SK-N-SH (cell line): ENCODE data around the gene DMAP1. TPM values are rescaled to one million over a fixed set of nuclear protein-coding genes. Genes with fewer than 3 reads are reported as not detected.
A peak's percentile ranks its signal among the peaks of the same experiment; 100 is the strongest.

Source experiments
- CTCF ChIA-PET: fragments of 300-600, 350-600 bp; formaldehyde crosslinking; extraction: SDS; loops from one replicate; lab custom pipeline; 2021; lab: Yijun Ruan, JAX
- POLR2A ChIA-PET: fragments of 350-600 bp; sonication (Branson Sonifier 250); formaldehyde crosslinking; extraction: SDS; loops from one replicate; lab custom pipeline; 2020; ENCODE audit warnings: antibody characterized with exemption, inconsistent platforms; lab: Yijun Ruan, JAX
- DNase-seq: peaks from one replicate; pipeline ENCODE4 v3.0.0; 2012
- H2AFZ ChIP-seq: fragments of 200-600 bp; sonication (generic); 2 replicates; pipeline ENCODE4 v1.8.1; 2016; ENCODE audit warnings: antibody characterized with exemption, mild to moderate bottlenecking, low read depth
- H3F3A ChIP-seq: fragments of 200-600 bp; sonication (generic); replicated peaks from 2 replicates; pipeline ENCODE3; 2016; ENCODE audit warnings: antibody characterized with exemption, mild to moderate bottlenecking; ENCODE audit not compliant: insufficient read depth
- H3K27ac ChIP-seq, 2 experiments: fragments of 200-500 bp in 1 of 2; fragments of 200-600 bp in 1 of 2; sonication (Bioruptor generic) in 1 of 2; sonication (generic), shearing (Covaris generic) in 1 of 2; 2 replicates each; pipeline versions ENCODE4 v1.5.1 to v1.6.1; 2014 to 2016; ENCODE audit warnings: low read depth in 2 of 2, inconsistent platforms in 1 of 2, low read length in 1 of 2, mild to moderate bottlenecking in 1 of 2, mixed read lengths in 1 of 2
- H3K27me3 ChIP-seq: fragments of 200-600 bp; sonication (generic), shearing (Covaris generic); 2 replicates; pipeline ENCODE4 v1.6.1; 2016; ENCODE audit warnings: mixed run types; ENCODE audit not compliant: insufficient read depth
- H3K36me3 ChIP-seq, 2 experiments: fragments of 200-500 bp in 1 of 2; fragments of 200-600 bp in 1 of 2; sonication (Bioruptor generic) in 1 of 2; sonication (generic) in 1 of 2; replicated peaks in 1 of 2; 2 replicates each; pipeline versions ENCODE3 to v1.5.1; 2014 to 2016; ENCODE audit warnings: low read length in 1 of 2, mild to moderate bottlenecking in 1 of 2; ENCODE audit not compliant: insufficient read depth in 2 of 2, control insufficient read depth in 1 of 2
- H3K4me1 ChIP-seq, 2 experiments: fragments of 200-500 bp in 1 of 2; fragments of 200-600 bp in 1 of 2; sonication (Bioruptor generic) in 1 of 2; sonication (generic), shearing (Covaris generic) in 1 of 2; 2 replicates each; pipeline versions ENCODE4 v1.5.1 to v1.6.1; 2014 to 2016; ENCODE audit warnings: low read depth in 1 of 2, low read length in 1 of 2, mixed run types in 1 of 2; ENCODE audit not compliant: insufficient read depth in 2 of 2, control insufficient read depth in 1 of 2
- H3K4me2 ChIP-seq: fragments of 200-600 bp; sonication (generic), shearing (Covaris generic); 2 replicates; pipeline ENCODE4 v1.6.1; 2017; ENCODE audit warnings: mixed run types
- H3K4me3 ChIP-seq, 2 experiments: fragments of 200-500 bp in 1 of 2; fragments of 200-600 bp in 1 of 2; sonication (Bioruptor generic) in 1 of 2; sonication (generic), shearing (Covaris generic) in 1 of 2; 2 replicates each; pipeline versions ENCODE4 v1.5.1 to v1.8.1; 2014 to 2016; ENCODE audit warnings: low read depth in 2 of 2, inconsistent platforms in 1 of 2, low read length in 1 of 2, mild to moderate bottlenecking in 1 of 2, mixed read lengths in 1 of 2, moderate library complexity in 1 of 2
- H3K79me2 ChIP-seq: fragments of 200-600 bp; sonication (generic); 2 replicates; pipeline ENCODE4 v1.8.1; 2017; ENCODE audit warnings: mild to moderate bottlenecking; ENCODE audit not compliant: insufficient read depth
- H3K9ac ChIP-seq: fragments of 200-600 bp; sonication (generic); 2 replicates; pipeline ENCODE4 v1.6.1; 2017; ENCODE audit warnings: mixed run types
- H3K9me2 ChIP-seq: fragments of 200-600 bp; sonication (generic); 2 replicates; pipeline ENCODE4 v1.6.1; 2017; ENCODE audit warnings: mixed run types
- H3K9me3 ChIP-seq: fragments of 200-600 bp; sonication (generic); 2 replicates; pipeline ENCODE4 v1.6.1; 2017; ENCODE audit warnings: mixed run types, mild to moderate bottlenecking, moderate library complexity
- H4K20me1 ChIP-seq: fragments of 200-600 bp; sonication (generic); 2 replicates; pipeline ENCODE4 v1.6.1; 2017; ENCODE audit warnings: mild to moderate bottlenecking, mixed run types; ENCODE audit not compliant: insufficient read depth
- ELF1 ChIP-seq: IDR thresholded peaks from 2 replicates; pipeline ENCODE4 v1.4.0; 2012
- EP300 ChIP-seq, 2 experiments: IDR thresholded peaks; 2 replicates each; pipeline versions ENCODE4 v1.4.0 to v1.6.1; 2012; ENCODE audit warnings: borderline replicate concordance in 1 of 2, low read depth in 1 of 2, low read length in 1 of 2
- EZH2phosphoT487 ChIP-seq: fragments of 200-600 bp; sonication (generic); IDR thresholded peaks from 2 replicates; pipeline ENCODE4 v1.6.1; 2017; ENCODE audit warnings: low read depth, mixed run types, mild to moderate bottlenecking, antibody characterized with exemption, moderate library complexity, borderline replicate concordance
- FOSL2 ChIP-seq: IDR thresholded peaks from 2 replicates; pipeline ENCODE4 v1.4.0; 2012; ENCODE audit warnings: low read depth, mild to moderate bottlenecking, moderate library complexity, borderline replicate concordance
- FOXJ3 ChIP-seq: sonication (generic); formaldehyde crosslinking; IDR thresholded peaks from 2 replicates; pipeline ENCODE4 v1.5.1; 2020; ENCODE audit warnings: mild to moderate bottlenecking, missing genetic modification reagents
- FOXM1 ChIP-seq: IDR thresholded peaks from 2 replicates; pipeline ENCODE4 v1.4.0; 2012; ENCODE audit warnings: low read depth, mild to moderate bottlenecking
- GABPA ChIP-seq: IDR thresholded peaks from 2 replicates; pipeline ENCODE4 v1.4.0; 2012; ENCODE audit warnings: low read depth, mild to moderate bottlenecking
- GATA2 ChIP-seq: sonication (generic); formaldehyde crosslinking; IDR thresholded peaks from 2 replicates; pipeline ENCODE4 v1.5.0; 2020; ENCODE audit warnings: mild to moderate bottlenecking, missing genetic modification reagents
- MXI1 ChIP-seq: IDR thresholded peaks from 2 replicates; pipeline ENCODE4 v1.6.1; 2012; ENCODE audit warnings: mild to moderate bottlenecking, low read depth, low read length, improper control_type of control experiment
- NFIC ChIP-seq: IDR thresholded peaks from 2 replicates; pipeline ENCODE4 v1.4.0; 2012; ENCODE audit warnings: borderline replicate concordance
- NRF1 ChIP-seq: IDR thresholded peaks from 2 replicates; pipeline ENCODE4 v1.6.1; 2012; ENCODE audit warnings: low read depth, mild to moderate bottlenecking, low read length
- RCOR1 ChIP-seq: fragments of 150-350 bp; IDR thresholded peaks from 2 replicates; pipeline ENCODE4 v1.6.1; 2017; ENCODE audit warnings: antibody characterized with exemption, low read length
- RFX5 ChIP-seq: IDR thresholded peaks from 2 replicates; pipeline ENCODE4 v1.6.1; 2012; ENCODE audit warnings: mild to moderate bottlenecking, improper control_type of control experiment, low read length
- SMC3 ChIP-seq: IDR thresholded peaks from 2 replicates; pipeline ENCODE4 v1.6.1; 2012; ENCODE audit warnings: low read depth, low read length, improper control_type of control experiment
- TAF1 ChIP-seq: IDR thresholded peaks from 2 replicates; pipeline ENCODE4 v1.6.1; 2012; ENCODE audit warnings: low read depth, mild to moderate bottlenecking, low read length, moderate library complexity, borderline replicate concordance
- YY1 ChIP-seq: IDR thresholded peaks from 2 replicates; pipeline ENCODE4 v1.4.0; 2012; ENCODE audit warnings: low read depth, mild to moderate bottlenecking
- WGBS: methylation state at CpG from one replicate; pipeline ENCODE4 v1.1.6; 2017; ENCODE audit warnings: low lambda C conversion rate; 5-methylcytosine and 5-hydroxymethylcytosine counted together
- polyA plus RNA-seq, 3 experiments: library from polyadenylated mRNA; depleted of rRNA; stranded (reverse); fragments of >200 nt; gene quantifications; 2 replicates each; pipeline ENCODE4 v1.2.3, GENCODE V29; 2012
- TF ChIP-seq, protein P1 (sequence below): IDR thresholded peaks from 2 replicates; pipeline ENCODE4 v1.6.1; 2012; ENCODE audit warnings: mild to moderate bottlenecking, low read depth, low read length, moderate library complexity
- TF ChIP-seq, protein P2 (sequence below): fragments of 150-350 bp; IDR thresholded peaks from 2 replicates; pipeline ENCODE4 v1.6.1; 2017; ENCODE audit warnings: antibody characterized with exemption, low read length, low read depth, borderline replicate concordance
- TF ChIP-seq, protein P3 (sequence below): fragments of 200-600 bp; sonication (generic); IDR thresholded peaks from 2 replicates; pipeline ENCODE4 v1.6.1; 2017; ENCODE audit warnings: antibody characterized with exemption, mild to moderate bottlenecking, moderate library complexity
- TF ChIP-seq, protein P4 (sequence below): IDR thresholded peaks from 2 replicates; pipeline ENCODE4 v1.4.0; 2012; ENCODE audit warnings: low read depth, borderline replicate concordance
- TF ChIP-seq, protein P5 (sequence below): fragments of 150-350 bp; IDR thresholded peaks from 2 replicates; pipeline ENCODE4 v1.6.1; 2016; ENCODE audit warnings: mild to moderate bottlenecking, low read depth, low read length
- TF ChIP-seq, protein P6 (sequence below): IDR thresholded peaks from 2 replicates; pipeline ENCODE4; 2012

DMAP1 gene
- polyA plus RNA-seq, 1 of the 3 experiments (the other 2 are of a cell fraction) = 59.6 TPM

DNA sequence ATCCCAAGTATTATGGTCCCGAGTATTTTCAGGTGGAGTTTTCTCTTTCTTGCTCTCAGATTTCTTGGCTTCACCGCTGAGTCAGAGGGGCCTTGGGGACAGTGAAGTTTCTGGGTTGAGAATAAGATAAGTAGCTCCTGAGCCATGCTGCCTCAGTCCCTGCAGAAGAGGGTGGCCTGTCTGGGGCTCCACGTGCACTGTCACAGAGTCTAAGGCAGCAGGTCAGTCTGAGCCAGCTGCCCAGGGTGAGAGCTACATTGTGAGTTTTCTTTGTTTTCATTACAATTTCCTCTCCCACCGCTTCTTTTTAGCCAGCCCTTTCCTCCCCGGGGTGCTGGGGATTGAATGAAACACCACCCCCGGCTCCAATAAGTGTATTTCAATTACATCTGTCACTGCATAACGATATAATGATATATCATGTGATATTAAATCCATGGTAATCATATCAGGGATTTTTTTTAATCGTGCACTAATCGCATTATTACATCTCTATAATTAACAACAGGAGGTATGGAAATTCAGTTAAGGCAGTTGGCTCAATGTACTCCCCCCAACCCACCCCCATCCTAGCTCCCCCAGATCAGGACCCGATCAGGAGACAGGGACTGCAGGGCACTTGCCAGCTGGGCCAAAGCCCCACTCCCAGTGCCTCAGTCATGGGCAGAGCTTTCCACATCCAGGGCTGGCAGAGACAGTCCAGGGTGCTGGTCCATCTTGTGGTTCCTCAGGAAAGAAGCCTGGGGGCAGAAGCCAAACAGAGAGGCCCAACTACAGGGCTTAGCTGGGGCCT lies 43.7 kb downstream of the DMAP1 start:
- Histone ChIP-seq H2AFZ (no peak overlapping the region), H3K9ac (no peak overlapping the region), H3K4me1 (peaks cover 0 to 22% of the 10 kb centered on the region in 2 experiments; a peak in 2 of 4 replicates), H3K4me3 (no peak overlapping the region), H3K4me2 (no peak overlapping the region), H3K27ac (peak overlapping the region in 1 of 2 experiments; percentile 8; a peak in 1 of 4 replicates), H3F3A (no peaks in the 10 kb centered on the region), H3K9me3 (no peaks in the 10 kb centered on the region), H3K79me2 (no peaks in the 10 kb centered on the region), H3K9me2 (no peaks in the 10 kb centered on the region), H3K36me3 (peaks cover 0 to 8% of the 10 kb centered on the region in 2 experiments), H4K20me1 (0 out of 2 replicates have a peak, but pooled peaks cover 4% of the 10 kb centered on the region), H3K27me3 (no peaks in the 10 kb centered on the region)
- DNase-seq = peak; percentile 80
- ChIA-PET CTCF (interaction anchor here (1.1 to 2.5 kb wide), 7 partner anchors 12 to 57 kb away, joined by 3 to 8 read pairs (median 6); no protein-coding TSS in a partner anchor), POLR2A (interaction anchor here (0.9 kb wide), 1 partner anchor 10 kb away, joined by 3 read pairs; no protein-coding TSS in a partner anchor)
- WGBS = 62% methylated on average over 10 of the region's 10 CpGs
- TF ChIP-seq, protein P1, sequence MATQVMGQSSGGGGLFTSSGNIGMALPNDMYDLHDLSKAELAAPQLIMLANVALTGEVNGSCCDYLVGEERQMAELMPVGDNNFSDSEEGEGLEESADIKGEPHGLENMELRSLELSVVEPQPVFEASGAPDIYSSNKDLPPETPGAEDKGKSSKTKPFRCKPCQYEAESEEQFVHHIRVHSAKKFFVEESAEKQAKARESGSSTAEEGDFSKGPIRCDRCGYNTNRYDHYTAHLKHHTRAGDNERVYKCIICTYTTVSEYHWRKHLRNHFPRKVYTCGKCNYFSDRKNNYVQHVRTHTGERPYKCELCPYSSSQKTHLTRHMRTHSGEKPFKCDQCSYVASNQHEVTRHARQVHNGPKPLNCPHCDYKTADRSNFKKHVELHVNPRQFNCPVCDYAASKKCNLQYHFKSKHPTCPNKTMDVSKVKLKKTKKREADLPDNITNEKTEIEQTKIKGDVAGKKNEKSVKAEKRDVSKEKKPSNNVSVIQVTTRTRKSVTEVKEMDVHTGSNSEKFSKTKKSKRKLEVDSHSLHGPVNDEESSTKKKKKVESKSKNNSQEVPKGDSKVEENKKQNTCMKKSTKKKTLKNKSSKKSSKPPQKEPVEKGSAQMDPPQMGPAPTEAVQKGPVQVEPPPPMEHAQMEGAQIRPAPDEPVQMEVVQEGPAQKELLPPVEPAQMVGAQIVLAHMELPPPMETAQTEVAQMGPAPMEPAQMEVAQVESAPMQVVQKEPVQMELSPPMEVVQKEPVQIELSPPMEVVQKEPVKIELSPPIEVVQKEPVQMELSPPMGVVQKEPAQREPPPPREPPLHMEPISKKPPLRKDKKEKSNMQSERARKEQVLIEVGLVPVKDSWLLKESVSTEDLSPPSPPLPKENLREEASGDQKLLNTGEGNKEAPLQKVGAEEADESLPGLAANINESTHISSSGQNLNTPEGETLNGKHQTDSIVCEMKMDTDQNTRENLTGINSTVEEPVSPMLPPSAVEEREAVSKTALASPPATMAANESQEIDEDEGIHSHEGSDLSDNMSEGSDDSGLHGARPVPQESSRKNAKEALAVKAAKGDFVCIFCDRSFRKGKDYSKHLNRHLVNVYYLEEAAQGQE = no peak
- TF ChIP-seq GATA2 (CRISPR knock-in tag) (peak; percentile 62; the same call in 1 of the 2 replicates), GABPA (no peak), EZH2phosphoT487 (no peak), ELF1 (no peak), RCOR1 (peak; percentile 55; the same call in 1 of the 2 replicates), NRF1 (no peak), RFX5 (no peak), FOXJ3 (CRISPR knock-in tag) (no peak), SMC3 (no peak), EP300 (IDR thresholded peaks at IDR 0.05; ENCODE audit: borderline replicate concordance in 1 of 2, low read depth in 1 of 2, low read length in 1 of 2) (peak in 1 of 2 experiments; percentile 44; a peak in 1 of 4 replicates), YY1 (no peak), TAF1 (no peak), MXI1 (peak; percentile 96), FOSL2 (no peak), FOXM1 (no peak), NFIC (no peak)
- TF ChIP-seq, protein P2, sequence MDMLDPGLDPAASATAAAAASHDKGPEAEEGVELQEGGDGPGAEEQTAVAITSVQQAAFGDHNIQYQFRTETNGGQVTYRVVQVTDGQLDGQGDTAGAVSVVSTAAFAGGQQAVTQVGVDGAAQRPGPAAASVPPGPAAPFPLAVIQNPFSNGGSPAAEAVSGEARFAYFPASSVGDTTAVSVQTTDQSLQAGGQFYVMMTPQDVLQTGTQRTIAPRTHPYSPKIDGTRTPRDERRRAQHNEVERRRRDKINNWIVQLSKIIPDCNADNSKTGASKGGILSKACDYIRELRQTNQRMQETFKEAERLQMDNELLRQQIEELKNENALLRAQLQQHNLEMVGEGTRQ = no peak
- TF ChIP-seq, protein P3, sequence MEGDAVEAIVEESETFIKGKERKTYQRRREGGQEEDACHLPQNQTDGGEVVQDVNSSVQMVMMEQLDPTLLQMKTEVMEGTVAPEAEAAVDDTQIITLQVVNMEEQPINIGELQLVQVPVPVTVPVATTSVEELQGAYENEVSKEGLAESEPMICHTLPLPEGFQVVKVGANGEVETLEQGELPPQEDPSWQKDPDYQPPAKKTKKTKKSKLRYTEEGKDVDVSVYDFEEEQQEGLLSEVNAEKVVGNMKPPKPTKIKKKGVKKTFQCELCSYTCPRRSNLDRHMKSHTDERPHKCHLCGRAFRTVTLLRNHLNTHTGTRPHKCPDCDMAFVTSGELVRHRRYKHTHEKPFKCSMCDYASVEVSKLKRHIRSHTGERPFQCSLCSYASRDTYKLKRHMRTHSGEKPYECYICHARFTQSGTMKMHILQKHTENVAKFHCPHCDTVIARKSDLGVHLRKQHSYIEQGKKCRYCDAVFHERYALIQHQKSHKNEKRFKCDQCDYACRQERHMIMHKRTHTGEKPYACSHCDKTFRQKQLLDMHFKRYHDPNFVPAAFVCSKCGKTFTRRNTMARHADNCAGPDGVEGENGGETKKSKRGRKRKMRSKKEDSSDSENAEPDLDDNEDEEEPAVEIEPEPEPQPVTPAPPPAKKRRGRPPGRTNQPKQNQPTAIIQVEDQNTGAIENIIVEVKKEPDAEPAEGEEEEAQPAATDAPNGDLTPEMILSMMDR = no peak
- TF ChIP-seq, protein P4, sequence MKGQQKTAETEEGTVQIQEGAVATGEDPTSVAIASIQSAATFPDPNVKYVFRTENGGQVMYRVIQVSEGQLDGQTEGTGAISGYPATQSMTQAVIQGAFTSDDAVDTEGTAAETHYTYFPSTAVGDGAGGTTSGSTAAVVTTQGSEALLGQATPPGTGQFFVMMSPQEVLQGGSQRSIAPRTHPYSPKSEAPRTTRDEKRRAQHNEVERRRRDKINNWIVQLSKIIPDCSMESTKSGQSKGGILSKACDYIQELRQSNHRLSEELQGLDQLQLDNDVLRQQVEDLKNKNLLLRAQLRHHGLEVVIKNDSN = no peak
- TF ChIP-seq, protein P5, sequence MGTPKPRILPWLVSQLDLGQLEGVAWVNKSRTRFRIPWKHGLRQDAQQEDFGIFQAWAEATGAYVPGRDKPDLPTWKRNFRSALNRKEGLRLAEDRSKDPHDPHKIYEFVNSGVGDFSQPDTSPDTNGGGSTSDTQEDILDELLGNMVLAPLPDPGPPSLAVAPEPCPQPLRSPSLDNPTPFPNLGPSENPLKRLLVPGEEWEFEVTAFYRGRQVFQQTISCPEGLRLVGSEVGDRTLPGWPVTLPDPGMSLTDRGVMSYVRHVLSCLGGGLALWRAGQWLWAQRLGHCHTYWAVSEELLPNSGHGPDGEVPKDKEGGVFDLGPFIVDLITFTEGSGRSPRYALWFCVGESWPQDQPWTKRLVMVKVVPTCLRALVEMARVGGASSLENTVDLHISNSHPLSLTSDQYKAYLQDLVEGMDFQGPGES = no peak
- TF ChIP-seq, protein P6, sequence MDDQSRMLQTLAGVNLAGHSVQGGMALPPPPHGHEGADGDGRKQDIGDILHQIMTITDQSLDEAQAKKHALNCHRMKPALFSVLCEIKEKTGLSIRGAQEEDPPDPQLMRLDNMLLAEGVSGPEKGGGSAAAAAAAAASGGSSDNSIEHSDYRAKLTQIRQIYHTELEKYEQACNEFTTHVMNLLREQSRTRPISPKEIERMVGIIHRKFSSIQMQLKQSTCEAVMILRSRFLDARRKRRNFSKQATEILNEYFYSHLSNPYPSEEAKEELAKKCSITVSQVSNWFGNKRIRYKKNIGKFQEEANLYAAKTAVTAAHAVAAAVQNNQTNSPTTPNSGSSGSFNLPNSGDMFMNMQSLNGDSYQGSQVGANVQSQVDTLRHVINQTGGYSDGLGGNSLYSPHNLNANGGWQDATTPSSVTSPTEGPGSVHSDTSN = no peak
